Measurements from ENCODE around the gene TTC39A. TPM values are rescaled to one million over a fixed set of nuclear protein-coding genes. Genes with fewer than 3 reads are reported as not detected.

TTC39A gene
- total and polyA plus RNA-seq, 12 donors: 4.3 to 38.7 (median 20.4) TPM

DNA sequence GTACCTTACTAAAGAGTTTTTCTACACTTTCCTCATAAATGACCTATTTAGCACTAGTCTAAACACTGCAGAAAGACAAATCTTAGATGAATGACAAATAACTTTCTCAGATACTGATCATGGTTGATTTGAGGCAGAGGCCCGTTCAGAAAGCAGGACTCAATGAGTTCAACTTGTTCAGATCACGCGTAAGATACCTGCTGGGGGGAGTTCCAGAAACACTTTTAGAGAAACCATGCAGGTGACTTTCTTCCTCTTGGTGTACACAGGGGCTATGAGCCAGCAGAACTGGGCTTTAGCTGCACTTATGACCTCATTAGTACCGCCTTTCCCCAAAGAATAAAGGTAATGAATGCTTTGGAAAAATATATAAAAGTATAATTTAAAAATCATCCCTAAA, 38.8 kb upstream of the TTC39A start:
- 90 to 92% methylated on average over 4 of the region's 4 CpGs for WGBS, 2 donors
- H3K4me1 ChIP-seq: no peaks in the 10 kb centered on the region
- TF ChIP-seq, protein P1, sequence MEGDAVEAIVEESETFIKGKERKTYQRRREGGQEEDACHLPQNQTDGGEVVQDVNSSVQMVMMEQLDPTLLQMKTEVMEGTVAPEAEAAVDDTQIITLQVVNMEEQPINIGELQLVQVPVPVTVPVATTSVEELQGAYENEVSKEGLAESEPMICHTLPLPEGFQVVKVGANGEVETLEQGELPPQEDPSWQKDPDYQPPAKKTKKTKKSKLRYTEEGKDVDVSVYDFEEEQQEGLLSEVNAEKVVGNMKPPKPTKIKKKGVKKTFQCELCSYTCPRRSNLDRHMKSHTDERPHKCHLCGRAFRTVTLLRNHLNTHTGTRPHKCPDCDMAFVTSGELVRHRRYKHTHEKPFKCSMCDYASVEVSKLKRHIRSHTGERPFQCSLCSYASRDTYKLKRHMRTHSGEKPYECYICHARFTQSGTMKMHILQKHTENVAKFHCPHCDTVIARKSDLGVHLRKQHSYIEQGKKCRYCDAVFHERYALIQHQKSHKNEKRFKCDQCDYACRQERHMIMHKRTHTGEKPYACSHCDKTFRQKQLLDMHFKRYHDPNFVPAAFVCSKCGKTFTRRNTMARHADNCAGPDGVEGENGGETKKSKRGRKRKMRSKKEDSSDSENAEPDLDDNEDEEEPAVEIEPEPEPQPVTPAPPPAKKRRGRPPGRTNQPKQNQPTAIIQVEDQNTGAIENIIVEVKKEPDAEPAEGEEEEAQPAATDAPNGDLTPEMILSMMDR (IDR thresholded peaks at IDR 0.05): no peak
- no peak for ATAC-seq
- no peaks in the 10 kb centered on the region for H3K27me3 ChIP-seq
- H3K4me3 ChIP-seq: no peak overlapping the region
- H3K9me3 ChIP-seq: no peaks in the 10 kb centered on the region
- no peak for DNase-seq
- H3K36me3 ChIP-seq: peaks cover 0 to 98% (median 38%) of the 10 kb centered on the region in 9 donors
- intact Hi-C loops (cut with DNase I): no loop called here
- no peak overlapping the region for H3K27ac ChIP-seq

DNA sequence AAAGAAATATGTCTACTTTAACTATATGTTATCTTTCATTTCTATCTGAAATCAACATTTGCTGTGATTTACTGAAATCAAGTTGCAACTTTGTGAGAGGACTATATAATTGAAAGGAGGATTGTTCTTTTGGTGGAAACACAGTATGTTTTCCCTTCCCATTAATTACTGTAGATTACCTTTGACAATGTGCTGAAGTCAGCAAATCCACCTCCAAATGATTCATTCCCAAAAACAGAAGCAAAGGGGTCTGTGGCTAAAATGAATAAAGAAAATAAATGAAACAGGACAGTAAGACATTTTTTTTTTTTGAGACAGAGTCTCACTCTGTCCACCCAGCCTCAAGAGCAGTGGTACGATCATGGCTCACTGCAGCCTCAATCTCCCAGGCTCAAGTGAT, 35.4 kb upstream of the TTC39A start:
- DNase-seq (no peak), ATAC-seq (no peak)
- Histone ChIP-seq H3K4me3 (no peak overlapping the region), H3K9me3 (no peaks in the 10 kb centered on the region), H3K27me3 (no peaks in the 10 kb centered on the region), H3K27ac (no peak overlapping the region), H3K4me1 (no peaks in the 10 kb centered on the region), H3K36me3 (peaks cover 0 to 99% (median 36%) of the 10 kb centered on the region in 9 donors)
- intact Hi-C loops (cut with DNase I): no loop called here
- TF ChIP-seq, protein P1 (IDR thresholded peaks at IDR 0.05): no peak
- 100% methylated on average over 1 of the region's 1 CpG for WGBS, 2 donors

DNA sequence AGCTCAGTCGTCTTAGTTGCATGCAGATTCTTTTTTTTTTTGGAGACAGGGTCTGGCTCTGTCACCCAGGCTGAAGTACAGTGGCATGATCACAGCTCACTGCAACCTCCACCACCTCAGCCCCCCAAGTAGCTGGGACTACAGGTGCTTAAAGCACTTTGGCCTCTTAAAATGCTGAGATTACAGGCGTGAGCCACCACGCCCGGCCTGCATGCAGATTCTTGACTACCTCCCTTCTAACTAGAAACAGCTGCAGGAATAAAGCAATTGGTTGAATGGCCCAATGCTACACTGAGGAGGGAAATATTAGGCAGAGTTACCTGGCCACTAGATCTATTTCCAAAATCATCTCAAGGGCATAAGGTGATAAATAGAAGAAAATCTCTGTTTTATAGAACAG, 29.5 kb upstream of the TTC39A start:
- Histone ChIP-seq H3K4me3 (no peak overlapping the region), H3K36me3 (peaks cover 0 to 99% (median 41%) of the 10 kb centered on the region in 9 donors), H3K9me3 (no peaks in the 10 kb centered on the region), H3K27ac (no peak overlapping the region), H3K27me3 (no peaks in the 10 kb centered on the region), H3K4me1 (no peaks in the 10 kb centered on the region)
- TF ChIP-seq, protein P1 (IDR thresholded peaks at IDR 0.05): no peak
- intact Hi-C loops (cut with DNase I): loop anchor here in 1 of 10 donors (5.0 kb wide), 1 partner anchor 168 kb away; no protein-coding TSS in a partner anchor
- ATAC-seq (no peak), DNase-seq (no peak)
- WGBS, 2 donors: 87 to 93% methylated on average over 4 of the region's 4 CpGs

DNA sequence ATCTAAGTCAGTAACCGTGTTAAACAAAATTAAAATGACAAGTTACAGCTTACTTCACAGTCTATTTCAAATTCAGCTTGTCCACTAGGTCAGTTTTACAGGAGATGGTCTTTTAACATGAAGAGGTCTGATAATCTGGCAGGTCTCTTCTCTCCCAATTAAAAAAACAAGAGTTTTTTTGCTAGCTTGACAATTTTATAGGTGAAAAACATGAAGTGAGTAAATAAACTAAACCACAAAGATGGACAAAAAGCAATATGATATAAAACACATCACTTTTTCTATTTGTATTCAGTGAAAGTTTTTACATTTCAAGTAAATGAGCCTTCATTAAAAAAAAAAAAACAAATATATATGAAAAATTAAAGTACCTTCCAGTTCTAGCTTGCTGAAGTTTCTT, 25.0 kb upstream of the TTC39A start:
- DNase-seq (no peak), ATAC-seq (no peak)
- 92 to 100% methylated on average over 1 of the region's 1 CpG for WGBS, 2 donors
- TF ChIP-seq, protein P1 (IDR thresholded peaks at IDR 0.05): no peak
- H3K4me3 ChIP-seq: no peak overlapping the region
- H3K27me3 ChIP-seq: no peaks in the 10 kb centered on the region
- H3K9me3 ChIP-seq: no peaks in the 10 kb centered on the region
- no peak overlapping the region for H3K27ac ChIP-seq
- H3K36me3 ChIP-seq: peaks cover 0 to 75% (median 26%) of the 10 kb centered on the region in 9 donors
- intact Hi-C loops (cut with DNase I): no loop called here
- H3K4me1 ChIP-seq: no peaks in the 10 kb centered on the region
